ENCODE results near the gene DBI.

DNA sequence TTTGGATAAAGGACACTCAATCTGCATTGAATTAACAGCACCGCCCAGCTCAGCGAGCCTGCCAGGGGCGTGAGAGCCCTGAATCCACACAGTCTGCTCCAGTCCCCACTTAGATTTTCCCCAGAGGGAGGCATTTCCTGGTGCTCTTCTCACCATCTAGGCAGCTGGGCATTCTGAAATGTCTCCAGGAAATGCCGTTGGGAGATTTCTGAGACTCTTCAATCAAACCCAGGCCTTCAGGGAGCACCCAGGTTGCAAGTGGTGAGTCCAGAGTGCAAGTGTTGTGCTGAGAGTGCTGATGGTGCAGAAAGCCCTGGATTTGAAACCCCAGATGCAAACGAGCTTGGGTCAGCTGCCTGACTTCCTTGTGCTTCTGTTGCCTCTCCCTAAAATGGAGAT, 41.4 kb downstream of the DBI start:
- no peak for TF ChIP-seq POLR2A (IDR thresholded peaks at IDR 0.05)
- TF ChIP-seq, protein P1, sequence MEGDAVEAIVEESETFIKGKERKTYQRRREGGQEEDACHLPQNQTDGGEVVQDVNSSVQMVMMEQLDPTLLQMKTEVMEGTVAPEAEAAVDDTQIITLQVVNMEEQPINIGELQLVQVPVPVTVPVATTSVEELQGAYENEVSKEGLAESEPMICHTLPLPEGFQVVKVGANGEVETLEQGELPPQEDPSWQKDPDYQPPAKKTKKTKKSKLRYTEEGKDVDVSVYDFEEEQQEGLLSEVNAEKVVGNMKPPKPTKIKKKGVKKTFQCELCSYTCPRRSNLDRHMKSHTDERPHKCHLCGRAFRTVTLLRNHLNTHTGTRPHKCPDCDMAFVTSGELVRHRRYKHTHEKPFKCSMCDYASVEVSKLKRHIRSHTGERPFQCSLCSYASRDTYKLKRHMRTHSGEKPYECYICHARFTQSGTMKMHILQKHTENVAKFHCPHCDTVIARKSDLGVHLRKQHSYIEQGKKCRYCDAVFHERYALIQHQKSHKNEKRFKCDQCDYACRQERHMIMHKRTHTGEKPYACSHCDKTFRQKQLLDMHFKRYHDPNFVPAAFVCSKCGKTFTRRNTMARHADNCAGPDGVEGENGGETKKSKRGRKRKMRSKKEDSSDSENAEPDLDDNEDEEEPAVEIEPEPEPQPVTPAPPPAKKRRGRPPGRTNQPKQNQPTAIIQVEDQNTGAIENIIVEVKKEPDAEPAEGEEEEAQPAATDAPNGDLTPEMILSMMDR (IDR thresholded peaks at IDR 0.05): no peak

Measured in thyroid gland (tissue), 4 donors.